IPS-18c (cell line): ENCODE measurements around the gene MORN1.
"Not testable (repeated sequence)": the region's sequence is repeated elsewhere in the genome, so short reads cannot be mapped to it uniquely, and the experiment has no call there.

Source experiments
- H3K4me3 ChIP-seq: 2 replicates; pipeline ENCODE4 v1.7.0; 2013; ENCODE audit warnings: low read depth, mild to moderate bottlenecking, low read length, moderate library complexity; ENCODE audit not compliant: insufficient read depth
- H3K9me3 ChIP-seq: one replicate; pipeline ENCODE4 v1.6.1; 2013; ENCODE audit warnings: mild to moderate bottlenecking, low read length, moderate library complexity; ENCODE audit not compliant: control insufficient read depth, insufficient read depth

Gene MORN1

GRCh38 chr1:2341706-2342383 lies 49.5 kb downstream of the MORN1 start:
- H3K9me3 ChIP-seq, result no peaks in the 10 kb centered on the region
- no peak overlapping the region for H3K4me3 ChIP-seq

- Histone ChIP-seq H3K4me3 (no peak overlapping the region; the same call in 1 of the 2 replicates), H3K9me3 (no peaks in the 10 kb centered on the region)
Measured at GRCh38 chr1:2340918-2341254, 50.5 kb downstream of the MORN1 start.

GRCh38 chr1:2340086-2340917 lies 51.1 kb downstream of the MORN1 start:
- H3K9me3 ChIP-seq, result no peaks in the 10 kb centered on the region
- no peak overlapping the region for H3K4me3 ChIP-seq

- Histone ChIP-seq H3K4me3 (no peak overlapping the region), H3K9me3 (no peaks in the 10 kb centered on the region)
Measured at GRCh38 chr1:2339206-2340085, 51.9 kb downstream of the MORN1 start.

- no peaks in the 10 kb centered on the region for H3K9me3 ChIP-seq
- no peak overlapping the region for H3K4me3 ChIP-seq
Measured at GRCh38 chr1:2337501-2337900, 53.9 kb downstream of the MORN1 start.

GRCh38 chr1:2337081-2337480 lies 54.3 kb downstream of the MORN1 start:
- Histone ChIP-seq H3K9me3 (no peaks in the 10 kb centered on the region), H3K4me3 (no peak overlapping the region)

GRCh38 chr1:2336499-2336898 lies 54.9 kb downstream of the MORN1 start:
- no peaks in the 10 kb centered on the region for H3K9me3 ChIP-seq
- H3K4me3 ChIP-seq, result no peak overlapping the region

GRCh38 chr1:2335721-2336455 lies 55.5 kb downstream of the MORN1 start:
- no peak overlapping the region for H3K4me3 ChIP-seq
- H3K9me3 ChIP-seq, result no peaks in the 10 kb centered on the region

GRCh38 chr1:2334883-2335534 lies 56.3 kb downstream of the MORN1 start:
- H3K4me3 ChIP-seq, result no peak overlapping the region
- no peaks in the 10 kb centered on the region for H3K9me3 ChIP-seq

- H3K9me3 ChIP-seq, result no peaks in the 10 kb centered on the region
- H3K4me3 ChIP-seq, result no peak overlapping the region
Measured at GRCh38 chr1:2334366-2334765, 57.0 kb downstream of the MORN1 start.

GRCh38 chr1:2331580-2331979 lies 59.8 kb downstream of the MORN1 start:
- not testable (repeated sequence) for H3K4me3 ChIP-seq, H3K9me3 ChIP-seq

GRCh38 chr1:2331200-2331544 lies 60.2 kb downstream of the MORN1 start:
- Histone ChIP-seq H3K4me3 (no peak overlapping the region), H3K9me3 (no peaks in the 10 kb centered on the region)

GRCh38 chr1:2330519-2331199 lies 60.7 kb downstream of the MORN1 start:
- no peak overlapping the region for H3K4me3 ChIP-seq
- no peaks in the 10 kb centered on the region for H3K9me3 ChIP-seq

- Histone ChIP-seq H3K9me3 (no peaks in the 10 kb centered on the region), H3K4me3 (no peak overlapping the region)
Measured at GRCh38 chr1:2330035-2330434, 61.3 kb downstream of the MORN1 start.

- Histone ChIP-seq H3K4me3 (no peak overlapping the region), H3K9me3 (no peaks in the 10 kb centered on the region)
Measured at GRCh38 chr1:2328676-2329455, 62.5 kb downstream of the MORN1 start.

GRCh38 chr1:2327841-2328240 lies 63.5 kb downstream of the MORN1 start:
- H3K4me3 ChIP-seq, result no peak overlapping the region
- H3K9me3 ChIP-seq, result no peaks in the 10 kb centered on the region
